ENCODE data around the gene PLOD3.

DNA sequence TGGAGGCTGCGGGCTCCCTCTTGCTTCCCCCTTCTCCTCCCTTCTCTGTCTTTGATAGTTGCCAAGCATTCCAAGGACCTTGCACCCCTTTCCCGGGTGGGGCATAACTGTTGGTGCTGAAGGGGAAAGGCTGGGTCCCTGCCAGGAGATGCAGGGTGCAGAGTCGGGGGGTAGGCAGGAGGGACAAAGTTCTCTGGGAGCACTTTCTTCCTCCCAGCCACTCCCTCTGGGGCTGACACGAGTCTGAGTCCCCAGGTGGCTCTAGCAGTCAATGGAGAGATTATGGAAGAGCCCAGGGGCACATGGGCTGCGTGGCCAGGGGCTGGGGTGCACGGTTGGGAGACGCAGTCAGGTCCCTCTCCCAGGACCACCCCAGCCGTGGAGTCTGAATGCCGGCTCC, 18.1 kb upstream of the PLOD3 start:
- no peak for TF ChIP-seq EZH2phosphoT487 (IDR thresholded peaks at IDR 0.05; ENCODE audit: low read depth)
- TF ChIP-seq, protein P1, sequence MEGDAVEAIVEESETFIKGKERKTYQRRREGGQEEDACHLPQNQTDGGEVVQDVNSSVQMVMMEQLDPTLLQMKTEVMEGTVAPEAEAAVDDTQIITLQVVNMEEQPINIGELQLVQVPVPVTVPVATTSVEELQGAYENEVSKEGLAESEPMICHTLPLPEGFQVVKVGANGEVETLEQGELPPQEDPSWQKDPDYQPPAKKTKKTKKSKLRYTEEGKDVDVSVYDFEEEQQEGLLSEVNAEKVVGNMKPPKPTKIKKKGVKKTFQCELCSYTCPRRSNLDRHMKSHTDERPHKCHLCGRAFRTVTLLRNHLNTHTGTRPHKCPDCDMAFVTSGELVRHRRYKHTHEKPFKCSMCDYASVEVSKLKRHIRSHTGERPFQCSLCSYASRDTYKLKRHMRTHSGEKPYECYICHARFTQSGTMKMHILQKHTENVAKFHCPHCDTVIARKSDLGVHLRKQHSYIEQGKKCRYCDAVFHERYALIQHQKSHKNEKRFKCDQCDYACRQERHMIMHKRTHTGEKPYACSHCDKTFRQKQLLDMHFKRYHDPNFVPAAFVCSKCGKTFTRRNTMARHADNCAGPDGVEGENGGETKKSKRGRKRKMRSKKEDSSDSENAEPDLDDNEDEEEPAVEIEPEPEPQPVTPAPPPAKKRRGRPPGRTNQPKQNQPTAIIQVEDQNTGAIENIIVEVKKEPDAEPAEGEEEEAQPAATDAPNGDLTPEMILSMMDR (IDR thresholded peaks at IDR 0.05; ENCODE audit: low read depth, low read length), result no peak

Measured in OCI-LY3 (cell line).